Measurements from ENCODE around the gene ATIC. TPM values are rescaled to one million over a fixed set of nuclear protein-coding genes. Genes with fewer than 3 reads are reported as not detected.

Gene ATIC
- total RNA-seq, 2 experiments from 2014 or later = 281 to 305 TPM

GRCh38 chr2:215374002-215374401, 62.1 kb downstream of the ATIC start:
- no peak for DNase-seq
- H3K4me3 Mint-ChIP-seq = no peak overlapping the region
- intact Hi-C loops (cut with micrococcal nuclease) = no loop called here
- H3K27me3 Mint-ChIP-seq (ENCODE audit: low read depth) = no peaks in the 10 kb centered on the region
- no peaks in the 10 kb centered on the region for H3K9me3 Mint-ChIP-seq
- H3K27ac Mint-ChIP-seq = no peak overlapping the region
- CTCF ChIA-PET = no interaction called here
- H3K36me3 Mint-ChIP-seq (ENCODE audit: low read depth) = peaks cover 26% of the 10 kb centered on the region
- no peaks in the 10 kb centered on the region for H3K4me1 Mint-ChIP-seq (ENCODE audit: low read depth)

GRCh38 chr2:215374642-215375466, 63.0 kb downstream of the ATIC start:
- no peak overlapping the region for H3K4me3 Mint-ChIP-seq
- H3K36me3 Mint-ChIP-seq (ENCODE audit: low read depth) = peaks cover 26% of the 10 kb centered on the region
- CTCF ChIA-PET = no interaction called here
- H3K27ac Mint-ChIP-seq = no peak overlapping the region
- H3K4me1 Mint-ChIP-seq (ENCODE audit: low read depth) = no peaks in the 10 kb centered on the region
- DNase-seq = no peak
- intact Hi-C loops (cut with micrococcal nuclease) = no loop called here
- no peaks in the 10 kb centered on the region for H3K27me3 Mint-ChIP-seq (ENCODE audit: low read depth)
- no peaks in the 10 kb centered on the region for H3K9me3 Mint-ChIP-seq

- Mint-ChIP-seq H3K4me1 (ENCODE audit: low read depth) (no peaks in the 10 kb centered on the region), H3K36me3 (ENCODE audit: low read depth) (peaks cover 26% of the 10 kb centered on the region), H3K9me3 (no peaks in the 10 kb centered on the region), H3K27ac (no peak overlapping the region), H3K27me3 (ENCODE audit: low read depth) (no peaks in the 10 kb centered on the region), H3K4me3 (no peak overlapping the region)
- no peak for DNase-seq
- intact Hi-C loops (cut with micrococcal nuclease) = no loop called here
- CTCF ChIA-PET = no interaction called here
These were observed 63.6 kb downstream of the ATIC start for GRCh38 chr2:215375467-215375830.

GRCh38 chr2:215376103-215376780, 64.4 kb downstream of the ATIC start:
- no peak for DNase-seq
- no peaks in the 10 kb centered on the region for H3K27me3 Mint-ChIP-seq (ENCODE audit: low read depth)
- intact Hi-C loops (cut with micrococcal nuclease) = no loop called here
- no peaks in the 10 kb centered on the region for H3K9me3 Mint-ChIP-seq
- CTCF ChIA-PET = interaction anchor here (0.7 kb wide), 1 partner anchor 77 kb away, joined by 3 read pairs; no protein-coding TSS in a partner anchor
- H3K36me3 Mint-ChIP-seq (ENCODE audit: low read depth) = peaks cover 26% of the 10 kb centered on the region
- no peak overlapping the region for H3K4me3 Mint-ChIP-seq
- H3K27ac Mint-ChIP-seq = no peak overlapping the region
- H3K4me1 Mint-ChIP-seq (ENCODE audit: low read depth) = no peaks in the 10 kb centered on the region

GRCh38 chr2:215377283-215377682, 65.4 kb downstream of the ATIC start:
- Mint-ChIP-seq H3K36me3 (ENCODE audit: low read depth) (peaks cover 28% of the 10 kb centered on the region), H3K4me1 (ENCODE audit: low read depth) (no peaks in the 10 kb centered on the region), H3K4me3 (no peak overlapping the region), H3K27me3 (ENCODE audit: low read depth) (no peaks in the 10 kb centered on the region), H3K9me3 (no peaks in the 10 kb centered on the region), H3K27ac (no peak overlapping the region)
- no peak for DNase-seq
- CTCF ChIA-PET = interaction anchor here (1.0 kb wide), 1 partner anchor 35 kb away, joined by 4 read pairs; no protein-coding TSS in a partner anchor
- intact Hi-C loops (cut with micrococcal nuclease) = no loop called here

- DNase-seq = no peak
- no peaks in the 10 kb centered on the region for H3K4me1 Mint-ChIP-seq (ENCODE audit: low read depth)
- intact Hi-C loops (cut with micrococcal nuclease) = no loop called here
- H3K27ac Mint-ChIP-seq = no peak overlapping the region
- no peak overlapping the region for H3K4me3 Mint-ChIP-seq
- peaks cover 27% of the 10 kb centered on the region for H3K36me3 Mint-ChIP-seq (ENCODE audit: low read depth)
- H3K9me3 Mint-ChIP-seq = no peaks in the 10 kb centered on the region
- H3K27me3 Mint-ChIP-seq (ENCODE audit: low read depth) = no peaks in the 10 kb centered on the region
- CTCF ChIA-PET = interaction anchor here (1.0 kb wide), 1 partner anchor 35 kb away, joined by 4 read pairs; no protein-coding TSS in a partner anchor
These were observed 66.2 kb downstream of the ATIC start for GRCh38 chr2:215378045-215378444.

GRCh38 chr2:215379039-215379438, 67.2 kb downstream of the ATIC start:
- no peak overlapping the region for H3K27ac Mint-ChIP-seq
- H3K27me3 Mint-ChIP-seq (ENCODE audit: low read depth) = no peaks in the 10 kb centered on the region
- intact Hi-C loops (cut with micrococcal nuclease) = no loop called here
- no peaks in the 10 kb centered on the region for H3K4me1 Mint-ChIP-seq (ENCODE audit: low read depth)
- H3K9me3 Mint-ChIP-seq = no peaks in the 10 kb centered on the region
- DNase-seq = no peak
- no peak overlapping the region for H3K4me3 Mint-ChIP-seq
- peaks cover 19% of the 10 kb centered on the region for H3K36me3 Mint-ChIP-seq (ENCODE audit: low read depth)
- CTCF ChIA-PET = no interaction called here

- H3K36me3 Mint-ChIP-seq (ENCODE audit: low read depth) = peaks cover 10% of the 10 kb centered on the region
These were observed 68.1 kb downstream of the ATIC start for GRCh38 chr2:215379948-215380347.

GRCh38 chr2:215380699-215381098, 68.8 kb downstream of the ATIC start:
- DNase-seq = no peak
- Mint-ChIP-seq H3K27ac (no peak overlapping the region), H3K4me3 (no peak overlapping the region), H3K36me3 (ENCODE audit: low read depth) (peaks cover 5% of the 10 kb centered on the region), H3K9me3 (no peaks in the 10 kb centered on the region), H3K4me1 (ENCODE audit: low read depth) (no peaks in the 10 kb centered on the region), H3K27me3 (ENCODE audit: low read depth) (no peaks in the 10 kb centered on the region)
- intact Hi-C loops (cut with micrococcal nuclease) = no loop called here
- CTCF ChIA-PET = no interaction called here

More at GRCh38 chr2:215379948-215380347, 68.1 kb downstream of the ATIC start:
- Mint-ChIP-seq H3K4me1 (ENCODE audit: low read depth) (no peaks in the 10 kb centered on the region), H3K4me3 (no peak overlapping the region), H3K27me3 (ENCODE audit: low read depth) (no peaks in the 10 kb centered on the region), H3K9me3 (no peaks in the 10 kb centered on the region), H3K27ac (no peak overlapping the region)
- no peak for DNase-seq
- intact Hi-C loops (cut with micrococcal nuclease) = no loop called here
- CTCF ChIA-PET = no interaction called here

GRCh38 chr2:215382011-215382410, 70.2 kb downstream of the ATIC start:
- Mint-ChIP-seq H3K9me3 (no peaks in the 10 kb centered on the region), H3K4me1 (ENCODE audit: low read depth) (no peaks in the 10 kb centered on the region), H3K4me3 (no peak overlapping the region), H3K36me3 (ENCODE audit: low read depth) (peaks cover 3% of the 10 kb centered on the region), H3K27ac (no peak overlapping the region), H3K27me3 (ENCODE audit: low read depth) (no peaks in the 10 kb centered on the region)
- CTCF ChIA-PET = interaction anchor here (0.7 kb wide), 1 partner anchor 9 kb away, joined by 3 read pairs; no protein-coding TSS in a partner anchor
- DNase-seq = no peak
- intact Hi-C loops (cut with micrococcal nuclease) = no loop called here

GRCh38 chr2:215382480-215382879, 70.6 kb downstream of the ATIC start:
- Mint-ChIP-seq H3K4me1 (ENCODE audit: low read depth) (no peaks in the 10 kb centered on the region), H3K9me3 (no peaks in the 10 kb centered on the region), H3K36me3 (ENCODE audit: low read depth) (peaks cover 3% of the 10 kb centered on the region), H3K27ac (no peak overlapping the region), H3K4me3 (no peak overlapping the region), H3K27me3 (ENCODE audit: low read depth) (no peaks in the 10 kb centered on the region)
- no peak for DNase-seq
- intact Hi-C loops (cut with micrococcal nuclease) = no loop called here
- CTCF ChIA-PET = no interaction called here

GRCh38 chr2:215383652-215384279, 71.9 kb downstream of the ATIC start:
- H3K9me3 Mint-ChIP-seq = no peaks in the 10 kb centered on the region
- CTCF ChIA-PET = interaction anchor here (0.7 kb wide), 1 partner anchor 63 kb away, joined by 3 read pairs; no protein-coding TSS in a partner anchor

More at GRCh38 chr2:215383652-215384279, 71.9 kb downstream of the ATIC start:
- DNase-seq = no peak
- Mint-ChIP-seq H3K27me3 (ENCODE audit: low read depth) (no peaks in the 10 kb centered on the region), H3K4me1 (ENCODE audit: low read depth) (no peaks in the 10 kb centered on the region), H3K27ac (no peak overlapping the region), H3K4me3 (no peak overlapping the region), H3K36me3 (ENCODE audit: low read depth) (peaks cover 2% of the 10 kb centered on the region)
- intact Hi-C loops (cut with micrococcal nuclease) = no loop called here

Data from activated naive CD4-positive, alpha-beta T cell treated with anti-CD3 and anti-CD28 coated beads for 36 hours (primary cell).